ENCODE measurements around the gene LTBP1.

The LTBP1 gene

GRCh38 chr2:32986480-32986879 lies 39.7 kb downstream of the LTBP1 start:
- TF ChIP-seq CTCF (conservative IDR thresholded peaks at IDR 0.05; ENCODE audit: low read depth, low read length), result no peak
- DNase-seq (ENCODE audit: low read depth), result no peak
- H3K4me3 ChIP-seq (ENCODE audit: low read length), result no peak overlapping the region

- no peak overlapping the region for H3K4me3 ChIP-seq (ENCODE audit: low read length)
- DNase-seq (ENCODE audit: low read depth), result no peak
- TF ChIP-seq CTCF (conservative IDR thresholded peaks at IDR 0.05; ENCODE audit: low read depth, low read length), result no peak
These were observed 41.8 kb downstream of the LTBP1 start for GRCh38 chr2:32988525-32988924.

GRCh38 chr2:32990556-32990955 lies 43.8 kb downstream of the LTBP1 start:
- no peak overlapping the region for H3K4me3 ChIP-seq (ENCODE audit: low read length)
- no peak for TF ChIP-seq CTCF (conservative IDR thresholded peaks at IDR 0.05; ENCODE audit: low read depth, low read length)
- DNase-seq (ENCODE audit: low read depth), result no peak

- TF ChIP-seq CTCF (conservative IDR thresholded peaks at IDR 0.05; ENCODE audit: low read depth, low read length), result no peak
- no peak overlapping the region for H3K4me3 ChIP-seq (ENCODE audit: low read length)
- DNase-seq (ENCODE audit: low read depth), result no peak
These were observed 44.5 kb downstream of the LTBP1 start for GRCh38 chr2:32991091-32991845.

GRCh38 chr2:32993005-32993539 lies 46.3 kb downstream of the LTBP1 start:
- no peak overlapping the region for H3K4me3 ChIP-seq (ENCODE audit: low read length)
- DNase-seq (ENCODE audit: low read depth), result no peak
- no peak for TF ChIP-seq CTCF (conservative IDR thresholded peaks at IDR 0.05; ENCODE audit: low read depth, low read length)

GRCh38 chr2:32997705-32998104 lies 51.0 kb downstream of the LTBP1 start:
- H3K4me3 ChIP-seq (ENCODE audit: low read length), result no peak overlapping the region
- TF ChIP-seq CTCF (conservative IDR thresholded peaks at IDR 0.05; ENCODE audit: low read depth, low read length), result no peak
- no peak for DNase-seq (ENCODE audit: low read depth)

GRCh38 chr2:33000986-33001385 lies 54.2 kb downstream of the LTBP1 start:
- no peak overlapping the region for H3K4me3 ChIP-seq (ENCODE audit: low read length)
- DNase-seq (ENCODE audit: low read depth), result no peak
- TF ChIP-seq CTCF (conservative IDR thresholded peaks at IDR 0.05; ENCODE audit: low read depth, low read length), result no peak
